Stimulated activated CD8-positive, alpha-beta memory T cell treated with anti-CD3 and anti-CD28 coated beads, Interleukin-4, amount 100 ng/mL, for 48 hours (primary cell): ENCODE results near the gene ACTN4.

Experiments used
- DNase-seq: peaks from one replicate; pipeline ENCODE4 v3.0.0-alpha.2; 2020

Gene ACTN4

GRCh38 chr19:38728752-38729541, 81.5 kb downstream of the ACTN4 start:
- DNase-seq, result no peak

- peak; percentile 92 for DNase-seq
Measured at GRCh38 chr19:38729653-38730469, 82.4 kb downstream of the ACTN4 start.

- DNase-seq, result no peak
Measured at GRCh38 chr19:38730470-38730730, 83.0 kb downstream of the ACTN4 start.

GRCh38 chr19:38730731-38731589, 83.5 kb downstream of the ACTN4 start:
- no peak for DNase-seq

- no peak for DNase-seq
Measured at GRCh38 chr19:38731654-38732301, 84.3 kb downstream of the ACTN4 start.

GRCh38 chr19:38733241-38733492, 85.7 kb downstream of the ACTN4 start:
- no peak for DNase-seq

- no peak for DNase-seq
Measured at GRCh38 chr19:38733493-38734175, 86.2 kb downstream of the ACTN4 start.

- no peak for DNase-seq
Measured at GRCh38 chr19:38734176-38734425, 86.7 kb downstream of the ACTN4 start.

GRCh38 chr19:38734426-38735256, 87.2 kb downstream of the ACTN4 start:
- DNase-seq, result peak; percentile 36

GRCh38 chr19:38735257-38735686, 87.8 kb downstream of the ACTN4 start:
- DNase-seq, result peak; percentile 62

GRCh38 chr19:38736036-38736412, 88.6 kb downstream of the ACTN4 start:
- peak; percentile 76 for DNase-seq

- peak; percentile 85 for DNase-seq
Measured at GRCh38 chr19:38736413-38737280, 89.2 kb downstream of the ACTN4 start.

- DNase-seq, result no peak
Measured at GRCh38 chr19:38737281-38737865, 89.9 kb downstream of the ACTN4 start.

- no peak for DNase-seq
Measured at GRCh38 chr19:38737921-38738737, 90.7 kb downstream of the ACTN4 start.

- DNase-seq, result peak; percentile 47
Measured at GRCh38 chr19:38739440-38740256, 92.2 kb downstream of the ACTN4 start.

- no peak for DNase-seq
Measured at GRCh38 chr19:38740257-38740592, 92.8 kb downstream of the ACTN4 start.

GRCh38 chr19:38740932-38741331, 93.5 kb downstream of the ACTN4 start:
- no peak for DNase-seq

GRCh38 chr19:38741670-38742069, 94.2 kb downstream of the ACTN4 start:
- no peak for DNase-seq

GRCh38 chr19:38742296-38742695, 94.8 kb downstream of the ACTN4 start:
- no peak for DNase-seq
